Mucosa of descending colon (tissue), 3 donors: Measurements from ENCODE around the gene FAAP100. TPM values are rescaled to one million over a fixed set of nuclear protein-coding genes. Genes with fewer than 3 reads are reported as not detected.

Experiments used
- ATAC-seq: fragments of 200-7000 bp; cut with Tn5 transposase; one replicate; pipeline ENCODE4 v1.9.1; 2020; ENCODE audit warnings: mild to moderate bottlenecking, moderate library complexity
- DNase-seq, 3 donors: peaks; one replicate each; pipeline ENCODE4 v3.0.0-alpha.2; 2020
- H3K36me3 ChIP-seq: fragments of 200-600 bp; one replicate; pipeline ENCODE4 v1.8.0; 2021; ENCODE audit warnings: low read depth, mild to moderate bottlenecking
- H3K4me1 ChIP-seq: fragments of 200-600 bp; one replicate; pipeline ENCODE4 v1.8.0; 2021; ENCODE audit warnings: low read depth, mild to moderate bottlenecking
- H3K4me3 ChIP-seq: fragments of 200-600 bp; one replicate; pipeline ENCODE4 v1.8.0; 2021; ENCODE audit warnings: mild to moderate bottlenecking
- H3K9me3 ChIP-seq: fragments of 200-600 bp; one replicate; pipeline ENCODE4 v1.8.0; 2021; ENCODE audit warnings: mild to moderate bottlenecking
- intact Hi-C, 2 donors: fragments of 100-400 bp; cut with DNase I in 1 of 2; cut with micrococcal nuclease in 1 of 2; formaldehyde crosslinking; loops; one replicate each; pipeline versions ENCODE4 v1.11.0 to v1.11.1; 2022; cut with DNase I, micrococcal nuclease
- total RNA-seq, 3 donors: library from RNA; stranded (reverse); fragmentation: NEBNext Ultra II Directional in 2 of 3; extraction: Animal tissue kit (Norgen Biotek cat#: 25700) in 2 of 3; gene quantifications; one replicate each; pipeline versions ENCODE4 v1.2.1 to v1.2.4, GENCODE V29; 2021 to 2023
- TF ChIP-seq, protein P1 (sequence below): fragments of 200-600 bp; IDR thresholded peaks from one replicate; pipeline ENCODE4 v1.8.0; 2022; ENCODE audit warnings: antibody characterized with exemption, mild to moderate bottlenecking
- donor health status: DM: no; HTN: no; CAD: no; lungs with moderate emphysema.
- donor health status: DM: no; HTN: no; CAD: no.
- donor health status: DM: no; HTN: yes; CAD: no.

FAAP100 gene
- total RNA-seq, 3 donors from 2014 or later: 23.2 to 28.9 (median 25.0) TPM

GRCh38 chr17:81516439-81516838 lies 35.7 kb downstream of the FAAP100 start:
- Histone ChIP-seq H3K4me3 (no peak overlapping the region), H3K9me3 (no peaks in the 10 kb centered on the region), H3K4me1 (peaks cover 33% of the 10 kb centered on the region), H3K36me3 (no peaks in the 10 kb centered on the region)
- TF ChIP-seq, protein P1, sequence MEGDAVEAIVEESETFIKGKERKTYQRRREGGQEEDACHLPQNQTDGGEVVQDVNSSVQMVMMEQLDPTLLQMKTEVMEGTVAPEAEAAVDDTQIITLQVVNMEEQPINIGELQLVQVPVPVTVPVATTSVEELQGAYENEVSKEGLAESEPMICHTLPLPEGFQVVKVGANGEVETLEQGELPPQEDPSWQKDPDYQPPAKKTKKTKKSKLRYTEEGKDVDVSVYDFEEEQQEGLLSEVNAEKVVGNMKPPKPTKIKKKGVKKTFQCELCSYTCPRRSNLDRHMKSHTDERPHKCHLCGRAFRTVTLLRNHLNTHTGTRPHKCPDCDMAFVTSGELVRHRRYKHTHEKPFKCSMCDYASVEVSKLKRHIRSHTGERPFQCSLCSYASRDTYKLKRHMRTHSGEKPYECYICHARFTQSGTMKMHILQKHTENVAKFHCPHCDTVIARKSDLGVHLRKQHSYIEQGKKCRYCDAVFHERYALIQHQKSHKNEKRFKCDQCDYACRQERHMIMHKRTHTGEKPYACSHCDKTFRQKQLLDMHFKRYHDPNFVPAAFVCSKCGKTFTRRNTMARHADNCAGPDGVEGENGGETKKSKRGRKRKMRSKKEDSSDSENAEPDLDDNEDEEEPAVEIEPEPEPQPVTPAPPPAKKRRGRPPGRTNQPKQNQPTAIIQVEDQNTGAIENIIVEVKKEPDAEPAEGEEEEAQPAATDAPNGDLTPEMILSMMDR: no peak
- DNase-seq (peak in 1 of 3 donors; percentile 42), ATAC-seq (no peak)
- intact Hi-C loops: loop anchor here in 1 of 2 donors (10.0 kb wide), 1 partner anchor 122 kb away; the partner anchor contains the start of gene BAHCC1

DNA sequence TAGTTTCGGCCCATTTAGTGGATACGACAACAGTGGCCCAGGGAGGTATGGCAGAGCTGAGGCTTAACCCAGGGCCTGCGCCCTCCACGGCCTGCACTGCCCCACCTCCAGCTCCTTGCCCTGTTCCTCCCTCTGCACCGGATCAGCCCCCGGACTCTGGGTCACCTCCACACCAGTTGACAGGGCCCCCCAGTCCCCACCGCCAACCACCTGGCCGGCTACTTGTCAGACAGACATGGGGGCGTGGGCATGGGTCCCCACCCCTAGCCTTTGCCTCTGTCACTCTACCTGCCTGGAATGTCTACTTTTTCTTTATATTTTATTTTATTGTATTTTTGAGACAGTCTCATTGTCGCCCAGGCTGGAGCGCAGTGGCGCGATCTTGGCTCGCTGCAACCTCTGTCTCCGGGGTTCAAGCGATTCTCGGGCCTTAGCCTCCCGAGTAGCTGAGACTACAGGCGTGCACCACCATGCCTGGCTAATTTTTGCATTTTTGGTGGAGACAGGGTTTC lies 36.6 kb downstream of the FAAP100 start:
- intact Hi-C loops: loop anchor here in 1 of 2 donors (10.0 kb wide), 1 partner anchor 121 kb away; the partner anchor contains the start of gene BAHCC1
- DNase-seq: peak in 2 of 3 donors; percentile 60 to 76
- H3K36me3 ChIP-seq: no peaks in the 10 kb centered on the region
- TF ChIP-seq, protein P1: no peak
- H3K4me3 ChIP-seq: peak overlapping the region; percentile 98
- ATAC-seq: no peak
- peaks cover 33% of the 10 kb centered on the region for H3K4me1 ChIP-seq
- no peaks in the 10 kb centered on the region for H3K9me3 ChIP-seq

GRCh38 chr17:81514739-81515529 lies 37.2 kb downstream of the FAAP100 start:
- TF ChIP-seq, protein P1: no peak
- H3K9me3 ChIP-seq: no peaks in the 10 kb centered on the region
- intact Hi-C loops: loop anchor here in 1 of 2 donors (10.0 kb wide), 1 partner anchor 120 kb away; the partner anchor contains the start of gene BAHCC1
- DNase-seq: peak; percentile 90 to 93 (median 93)
- ATAC-seq: peak; percentile 56
- H3K36me3 ChIP-seq: no peaks in the 10 kb centered on the region
- H3K4me3 ChIP-seq: peak overlapping the region; percentile 98
- H3K4me1 ChIP-seq: peaks cover 34% of the 10 kb centered on the region

DNA sequence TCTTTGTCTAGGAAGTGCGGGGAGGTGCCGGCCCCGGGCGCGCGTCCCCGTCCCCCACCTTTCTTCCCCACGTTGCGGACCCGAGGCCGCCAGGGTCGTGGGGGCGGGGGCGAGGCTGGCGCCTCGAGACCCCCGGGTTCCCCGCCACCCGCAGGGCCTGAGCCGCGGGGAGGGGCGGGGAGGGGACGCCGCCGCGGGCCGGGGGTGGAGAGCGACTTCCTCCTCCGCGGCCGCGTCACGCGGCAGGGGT lies 37.7 kb downstream of the FAAP100 start:
- Histone ChIP-seq H3K36me3 (no peaks in the 10 kb centered on the region), H3K4me1 (peaks cover 31% of the 10 kb centered on the region), H3K9me3 (no peaks in the 10 kb centered on the region), H3K4me3 (peak overlapping the region; percentile 98)
- intact Hi-C loops: loop anchor here in 1 of 2 donors (10.0 kb wide), 1 partner anchor 120 kb away; the partner anchor contains the start of gene BAHCC1
- ATAC-seq (no peak), DNase-seq (no peak)
- TF ChIP-seq, protein P1: no peak

DNA sequence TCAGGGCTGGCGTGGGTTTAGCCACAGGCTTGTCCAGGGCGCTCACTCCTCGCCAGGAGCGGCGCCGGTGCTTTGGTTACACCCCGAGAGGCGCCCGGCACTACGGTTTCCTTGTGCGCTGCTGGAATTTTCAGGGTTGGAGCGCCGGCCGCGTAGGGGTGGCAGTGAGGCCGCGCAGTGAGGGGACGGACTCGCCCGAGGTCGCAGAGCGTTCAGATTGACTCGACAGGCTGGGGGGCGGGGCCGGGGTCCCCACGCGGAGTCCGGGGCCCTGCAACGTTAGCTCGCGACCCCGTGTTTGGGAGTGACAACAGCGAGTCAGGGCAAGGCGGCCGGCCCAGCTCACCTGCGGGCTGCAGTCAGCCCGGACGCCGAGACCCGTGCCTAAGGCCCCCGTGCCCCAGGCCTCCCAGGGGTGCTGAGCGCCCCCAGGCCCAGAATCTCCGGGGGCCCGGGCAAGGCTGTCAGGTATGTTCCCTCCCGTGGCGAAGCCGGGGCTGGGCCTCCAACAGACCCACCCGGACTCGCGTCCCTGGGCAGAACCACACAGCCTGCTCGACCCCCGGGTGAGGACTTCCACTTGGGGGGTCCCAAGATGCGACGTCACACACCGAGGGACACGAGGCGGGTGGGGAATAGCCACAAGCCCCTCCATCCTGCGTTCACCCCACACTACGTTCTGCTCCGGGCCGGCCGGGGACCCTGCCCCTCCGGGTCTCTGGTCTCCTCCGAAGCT lies 38.2 kb downstream of the FAAP100 start:
- Histone ChIP-seq H3K36me3 (no peaks in the 10 kb centered on the region), H3K9me3 (no peaks in the 10 kb centered on the region), H3K4me3 (peak overlapping the region; percentile 98), H3K4me1 (peaks cover 32% of the 10 kb centered on the region)
- DNase-seq (peak; percentile 71 to 85 (median 81)), ATAC-seq (peak; percentile 12)
- TF ChIP-seq, protein P1: no peak
- intact Hi-C loops: loop anchor here in 1 of 2 donors (10.0 kb wide), 1 partner anchor 119 kb away; the partner anchor contains the start of gene BAHCC1
